Measurements from ENCODE around the gene PIAS1. TPM values are rescaled to one million over a fixed set of nuclear protein-coding genes. Genes with fewer than 3 reads are reported as not detected.

The PIAS1 gene
- total RNA-seq, 1 experiment from 2014 or later: 32.9 TPM

DNA sequence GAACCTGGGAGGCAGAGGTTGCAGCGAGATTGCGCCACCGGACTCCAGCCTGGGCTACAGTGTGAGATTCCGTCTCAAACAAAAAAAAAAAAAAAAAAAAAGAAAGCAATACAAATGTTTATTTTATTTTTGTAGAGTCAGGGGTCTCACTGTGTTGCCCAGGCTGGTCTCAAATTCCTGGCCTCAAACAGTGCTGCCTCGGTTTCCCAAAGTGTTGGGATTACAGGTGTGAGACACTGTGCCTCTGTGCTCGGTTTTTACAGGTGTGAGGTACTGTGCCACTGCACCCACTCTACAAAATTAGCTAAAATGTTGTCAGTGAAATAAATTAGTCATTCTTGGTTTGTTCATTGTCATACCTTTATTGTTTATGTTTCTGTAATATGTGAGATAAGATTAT lies 5.5 kb downstream of the PIAS1 start:
- TF ChIP-seq, protein P1, sequence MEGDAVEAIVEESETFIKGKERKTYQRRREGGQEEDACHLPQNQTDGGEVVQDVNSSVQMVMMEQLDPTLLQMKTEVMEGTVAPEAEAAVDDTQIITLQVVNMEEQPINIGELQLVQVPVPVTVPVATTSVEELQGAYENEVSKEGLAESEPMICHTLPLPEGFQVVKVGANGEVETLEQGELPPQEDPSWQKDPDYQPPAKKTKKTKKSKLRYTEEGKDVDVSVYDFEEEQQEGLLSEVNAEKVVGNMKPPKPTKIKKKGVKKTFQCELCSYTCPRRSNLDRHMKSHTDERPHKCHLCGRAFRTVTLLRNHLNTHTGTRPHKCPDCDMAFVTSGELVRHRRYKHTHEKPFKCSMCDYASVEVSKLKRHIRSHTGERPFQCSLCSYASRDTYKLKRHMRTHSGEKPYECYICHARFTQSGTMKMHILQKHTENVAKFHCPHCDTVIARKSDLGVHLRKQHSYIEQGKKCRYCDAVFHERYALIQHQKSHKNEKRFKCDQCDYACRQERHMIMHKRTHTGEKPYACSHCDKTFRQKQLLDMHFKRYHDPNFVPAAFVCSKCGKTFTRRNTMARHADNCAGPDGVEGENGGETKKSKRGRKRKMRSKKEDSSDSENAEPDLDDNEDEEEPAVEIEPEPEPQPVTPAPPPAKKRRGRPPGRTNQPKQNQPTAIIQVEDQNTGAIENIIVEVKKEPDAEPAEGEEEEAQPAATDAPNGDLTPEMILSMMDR (IDR thresholded peaks at IDR 0.05; ENCODE audit: unreplicated experiment): no peak
- no peak overlapping the region for H3K27ac Mint-ChIP-seq (ENCODE audit: low read depth, unreplicated experiment)
- ChIA-PET POLR2A (interaction anchor here (0.6 to 1.0 kb wide), 2 partner anchors 55 to 158 kb away, joined by 3 to 4 read pairs; no protein-coding TSS in a partner anchor), CTCF (interaction anchor here (0.6 to 0.7 kb wide), 2 partner anchors 143 to 1237 kb away, joined by 3 to 4 read pairs; no protein-coding TSS in a partner anchor)
- H3K27me3 Mint-ChIP-seq (ENCODE audit: insufficient read depth, unreplicated experiment): no peaks in the 10 kb centered on the region
- no peak overlapping the region for H3K4me3 Mint-ChIP-seq (ENCODE audit: unreplicated experiment)
- DNase-seq (ENCODE audit: unreplicated experiment): no peak
- peaks cover 30% of the 10 kb centered on the region for H3K4me1 Mint-ChIP-seq (ENCODE audit: insufficient read depth, unreplicated experiment)
- no peaks in the 10 kb centered on the region for H3K9me3 Mint-ChIP-seq (ENCODE audit: unreplicated experiment)
- no TSS peak for BruUV-seq (replicated peaks)
- intact Hi-C loops (cut with micrococcal nuclease): no loop called here
- peaks cover 35% of the 10 kb centered on the region for H3K36me3 Mint-ChIP-seq (ENCODE audit: insufficient read depth, unreplicated experiment)

DNA sequence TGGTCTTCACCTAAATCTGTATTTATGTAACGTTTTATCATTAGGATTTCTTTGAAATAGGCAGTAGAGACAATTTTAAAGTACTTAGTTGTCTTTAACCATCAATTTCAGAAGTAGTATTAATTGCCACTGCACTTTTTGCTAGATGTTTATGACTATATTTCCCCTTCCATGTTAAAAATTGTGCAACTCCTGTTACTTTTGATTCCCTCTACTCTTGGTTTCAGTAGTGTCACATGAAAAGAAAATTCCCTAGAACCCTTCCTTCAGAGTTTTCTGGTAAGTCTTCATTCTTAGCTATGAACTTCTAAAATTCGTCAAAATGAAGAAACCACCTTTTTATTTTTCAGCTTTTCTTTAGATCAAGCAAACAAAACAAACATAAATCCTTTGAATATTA lies 7.1 kb downstream of the PIAS1 start:
- H3K27me3 Mint-ChIP-seq (ENCODE audit: insufficient read depth, unreplicated experiment): no peaks in the 10 kb centered on the region
- no TSS peak for BruUV-seq (replicated peaks)
- no peak overlapping the region for H3K27ac Mint-ChIP-seq (ENCODE audit: low read depth, unreplicated experiment)
- CTCF ChIA-PET: no interaction called here
- POLR2A ChIA-PET: interaction anchor here (0.6 to 0.9 kb wide), 2 partner anchors 10 to 16 kb away, joined by 3 read pairs; no protein-coding TSS in a partner anchor
- no peaks in the 10 kb centered on the region for H3K9me3 Mint-ChIP-seq (ENCODE audit: unreplicated experiment)
- no peak for DNase-seq (ENCODE audit: unreplicated experiment)
- peaks cover 37% of the 10 kb centered on the region for H3K36me3 Mint-ChIP-seq (ENCODE audit: insufficient read depth, unreplicated experiment)
- TF ChIP-seq, protein P1 (IDR thresholded peaks at IDR 0.05; ENCODE audit: unreplicated experiment): no peak
- H3K4me3 Mint-ChIP-seq (ENCODE audit: unreplicated experiment): no peak overlapping the region
- intact Hi-C loops (cut with micrococcal nuclease): no loop called here
- peaks cover 30% of the 10 kb centered on the region for H3K4me1 Mint-ChIP-seq (ENCODE audit: insufficient read depth, unreplicated experiment)

DNA sequence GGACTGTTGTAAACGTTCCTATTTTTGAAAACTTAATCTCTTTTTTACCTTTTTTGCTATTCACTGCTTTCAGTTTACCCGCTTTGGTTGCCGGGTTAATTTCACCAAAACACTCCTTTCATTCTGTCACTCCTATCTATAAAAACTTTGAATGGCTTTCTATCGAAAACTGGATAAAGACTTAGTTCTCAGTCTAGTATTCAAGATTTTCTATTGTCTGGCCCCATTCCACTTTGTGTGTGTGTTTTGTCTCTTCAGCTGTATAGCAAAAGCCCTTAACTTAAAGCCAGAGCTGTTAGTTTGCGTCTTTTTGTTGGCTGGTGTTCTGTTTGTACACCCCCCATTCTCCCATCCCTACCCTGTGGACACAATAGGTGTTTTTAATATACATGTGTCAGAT lies 7.5 kb downstream of the PIAS1 start:
- intact Hi-C loops (cut with micrococcal nuclease): no loop called here
- POLR2A ChIA-PET: interaction anchor here (0.6 to 0.9 kb wide), 2 partner anchors 9 to 15 kb away, joined by 3 read pairs; no protein-coding TSS in a partner anchor
- DNase-seq (ENCODE audit: unreplicated experiment): no peak
- Mint-ChIP-seq H3K27me3 (ENCODE audit: insufficient read depth, unreplicated experiment) (no peaks in the 10 kb centered on the region), H3K27ac (ENCODE audit: low read depth, unreplicated experiment) (no peak overlapping the region), H3K36me3 (ENCODE audit: insufficient read depth, unreplicated experiment) (peaks cover 42% of the 10 kb centered on the region), H3K4me3 (ENCODE audit: unreplicated experiment) (no peak overlapping the region), H3K9me3 (ENCODE audit: unreplicated experiment) (no peaks in the 10 kb centered on the region), H3K4me1 (ENCODE audit: insufficient read depth, unreplicated experiment) (peaks cover 25% of the 10 kb centered on the region)
- CTCF ChIA-PET: no interaction called here
- BruUV-seq (replicated peaks): no TSS peak
- TF ChIP-seq, protein P1 (IDR thresholded peaks at IDR 0.05; ENCODE audit: unreplicated experiment): no peak

DNA sequence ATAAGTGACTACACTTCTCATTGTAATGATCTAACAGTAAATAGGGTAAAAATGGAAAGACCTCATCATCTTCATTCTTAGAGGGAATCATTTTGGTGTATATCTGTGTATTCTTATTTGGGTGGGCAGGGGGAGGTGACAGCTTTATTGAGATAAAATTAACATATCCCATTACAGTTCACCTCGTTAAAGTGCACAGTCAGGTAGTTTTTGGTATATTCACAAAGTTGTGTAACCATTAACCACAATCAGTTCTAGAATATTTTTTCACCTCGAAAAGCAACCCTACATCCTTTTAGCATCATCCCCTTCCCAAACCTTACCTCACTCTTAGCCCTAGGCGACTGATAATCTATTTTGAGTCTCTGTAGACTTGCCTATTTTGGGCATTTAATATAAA lies 8.1 kb downstream of the PIAS1 start:
- peaks cover 27% of the 10 kb centered on the region for H3K4me1 Mint-ChIP-seq (ENCODE audit: insufficient read depth, unreplicated experiment)
- H3K27ac Mint-ChIP-seq (ENCODE audit: low read depth, unreplicated experiment): no peak overlapping the region

More for the DNA sequence above, 8.1 kb downstream of the PIAS1 start:
- no peaks in the 10 kb centered on the region for H3K9me3 Mint-ChIP-seq (ENCODE audit: unreplicated experiment)
- no peak for DNase-seq (ENCODE audit: unreplicated experiment)
- TF ChIP-seq, protein P1 (IDR thresholded peaks at IDR 0.05; ENCODE audit: unreplicated experiment): no peak
- H3K36me3 Mint-ChIP-seq (ENCODE audit: insufficient read depth, unreplicated experiment): peaks cover 45% of the 10 kb centered on the region
- H3K27me3 Mint-ChIP-seq (ENCODE audit: insufficient read depth, unreplicated experiment): no peaks in the 10 kb centered on the region
- no peak overlapping the region for H3K4me3 Mint-ChIP-seq (ENCODE audit: unreplicated experiment)
- intact Hi-C loops (cut with micrococcal nuclease): no loop called here
- CTCF ChIA-PET: no interaction called here
- no TSS peak for BruUV-seq (replicated peaks)
- POLR2A ChIA-PET: no interaction called here
